AG10803 (cell line): ENCODE results near the gene SFXN3.

Experiments
- DNase-seq: peaks from one replicate; pipeline ENCODE4 v3.0.0; 2010; ENCODE audit warnings: low read depth
- H3K4me3 ChIP-seq: 2 replicates; pipeline ENCODE4 v1.5.1; 2011; ENCODE audit warnings: mild to moderate bottlenecking, low read length, control low read depth
- TF ChIP-seq, protein P1 (sequence below): conservative IDR thresholded peaks from 2 replicates; pipeline ENCODE4 v1.5.1; 2011; ENCODE audit warnings: mild to moderate bottlenecking, low read length, control low read depth, inconsistent platforms

SFXN3 gene, protein sequence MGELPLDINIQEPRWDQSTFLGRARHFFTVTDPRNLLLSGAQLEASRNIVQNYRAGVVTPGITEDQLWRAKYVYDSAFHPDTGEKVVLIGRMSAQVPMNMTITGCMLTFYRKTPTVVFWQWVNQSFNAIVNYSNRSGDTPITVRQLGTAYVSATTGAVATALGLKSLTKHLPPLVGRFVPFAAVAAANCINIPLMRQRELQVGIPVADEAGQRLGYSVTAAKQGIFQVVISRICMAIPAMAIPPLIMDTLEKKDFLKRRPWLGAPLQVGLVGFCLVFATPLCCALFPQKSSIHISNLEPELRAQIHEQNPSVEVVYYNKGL

DNA sequence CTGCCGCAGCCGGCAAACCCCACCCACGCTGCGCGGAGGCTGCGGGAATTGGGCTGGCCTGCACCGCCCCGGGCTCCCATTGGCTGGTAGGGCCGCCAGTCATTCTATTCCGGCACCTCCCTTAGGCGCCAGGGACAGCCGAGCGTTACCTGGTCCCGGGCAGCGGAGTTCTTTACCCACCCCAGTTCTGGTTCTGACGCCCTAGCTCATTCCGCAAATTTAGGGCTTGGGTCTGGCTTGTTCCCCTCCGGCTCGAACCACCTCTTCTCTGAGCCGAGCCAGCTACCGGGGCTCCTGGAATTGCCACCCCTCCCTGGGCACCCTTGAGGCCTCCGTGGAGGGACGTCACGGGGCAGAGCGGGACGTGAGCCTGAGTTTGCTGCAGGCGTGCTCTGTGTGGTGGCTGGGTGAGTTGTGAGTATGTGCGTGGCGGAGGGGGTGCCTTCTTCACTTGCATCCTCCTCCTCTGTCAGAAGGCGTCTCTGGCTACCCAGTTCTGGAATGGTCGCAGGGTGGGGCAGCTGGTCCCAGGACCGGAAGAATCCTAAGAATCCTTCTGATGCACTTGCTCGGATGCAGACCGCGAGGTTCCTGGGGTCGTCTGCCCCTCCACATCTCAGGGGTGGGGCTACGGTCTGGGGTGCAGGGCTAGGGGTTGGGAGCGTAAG is at the start of gene SFXN3, which contains the start of gene PDZD7:
Gene SFXN3, plus strand, starts transcription at position 107 of the 668 bp plus-strand sequence. CDS start 3,461 bp downstream, outside the sequence.
Gene PDZD7, minus strand, starts transcription at position 2 of the 668 bp plus-strand sequence. CDS start 910 bp downstream, outside the sequence.
- TF ChIP-seq, protein P1, sequence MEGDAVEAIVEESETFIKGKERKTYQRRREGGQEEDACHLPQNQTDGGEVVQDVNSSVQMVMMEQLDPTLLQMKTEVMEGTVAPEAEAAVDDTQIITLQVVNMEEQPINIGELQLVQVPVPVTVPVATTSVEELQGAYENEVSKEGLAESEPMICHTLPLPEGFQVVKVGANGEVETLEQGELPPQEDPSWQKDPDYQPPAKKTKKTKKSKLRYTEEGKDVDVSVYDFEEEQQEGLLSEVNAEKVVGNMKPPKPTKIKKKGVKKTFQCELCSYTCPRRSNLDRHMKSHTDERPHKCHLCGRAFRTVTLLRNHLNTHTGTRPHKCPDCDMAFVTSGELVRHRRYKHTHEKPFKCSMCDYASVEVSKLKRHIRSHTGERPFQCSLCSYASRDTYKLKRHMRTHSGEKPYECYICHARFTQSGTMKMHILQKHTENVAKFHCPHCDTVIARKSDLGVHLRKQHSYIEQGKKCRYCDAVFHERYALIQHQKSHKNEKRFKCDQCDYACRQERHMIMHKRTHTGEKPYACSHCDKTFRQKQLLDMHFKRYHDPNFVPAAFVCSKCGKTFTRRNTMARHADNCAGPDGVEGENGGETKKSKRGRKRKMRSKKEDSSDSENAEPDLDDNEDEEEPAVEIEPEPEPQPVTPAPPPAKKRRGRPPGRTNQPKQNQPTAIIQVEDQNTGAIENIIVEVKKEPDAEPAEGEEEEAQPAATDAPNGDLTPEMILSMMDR: no peak
- H3K4me3 ChIP-seq: peak within 1 kb of the TSS; percentile 98
- DNase-seq: peak; percentile 96

DNA sequence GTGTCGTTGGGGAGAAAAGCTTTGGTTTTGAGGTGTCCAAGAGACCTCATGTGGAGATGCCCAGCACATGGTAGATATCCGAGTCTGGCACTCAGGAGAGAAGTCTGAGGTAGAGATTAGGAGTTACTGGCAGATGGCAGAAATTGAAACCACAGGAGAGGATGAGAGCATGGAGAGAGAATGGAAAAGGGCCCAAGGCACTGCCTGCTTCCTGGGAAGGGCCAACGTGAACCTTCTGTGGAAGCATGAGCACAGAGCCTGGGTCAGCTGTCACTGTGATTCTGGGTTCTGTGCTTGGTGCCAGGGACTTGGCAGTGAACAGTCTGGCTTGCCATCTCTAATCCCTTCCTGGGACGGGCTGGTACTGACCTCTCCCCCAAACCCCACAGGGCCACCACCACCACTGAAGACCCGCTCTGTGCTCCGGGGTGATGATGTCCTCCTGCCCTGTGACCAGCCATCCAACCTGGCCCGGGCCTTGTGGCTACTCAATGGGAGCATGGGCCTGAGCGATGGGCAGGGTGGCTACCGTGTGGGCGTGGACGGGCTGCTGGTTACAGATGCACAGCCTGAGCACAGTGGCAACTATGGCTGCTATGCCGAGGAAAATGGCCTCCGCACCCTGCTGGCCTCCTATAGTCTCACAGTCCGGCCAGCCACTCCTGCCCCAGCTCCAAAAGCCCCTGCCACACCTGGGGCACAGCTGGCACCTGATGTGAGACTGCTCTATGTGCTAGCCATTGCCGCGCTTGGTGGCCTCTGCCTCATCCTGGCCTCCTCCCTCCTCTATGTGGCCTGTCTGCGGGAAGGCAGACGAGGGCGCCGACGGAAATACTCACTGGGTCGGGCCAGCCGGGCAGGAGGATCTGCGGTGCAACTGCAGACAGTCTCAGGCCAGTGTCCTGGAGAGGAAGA is 47.9 kb upstream of the SFXN3 start:
- TF ChIP-seq, protein P1: no peak
- no peak overlapping the region for H3K4me3 ChIP-seq
- no peak for DNase-seq

DNA sequence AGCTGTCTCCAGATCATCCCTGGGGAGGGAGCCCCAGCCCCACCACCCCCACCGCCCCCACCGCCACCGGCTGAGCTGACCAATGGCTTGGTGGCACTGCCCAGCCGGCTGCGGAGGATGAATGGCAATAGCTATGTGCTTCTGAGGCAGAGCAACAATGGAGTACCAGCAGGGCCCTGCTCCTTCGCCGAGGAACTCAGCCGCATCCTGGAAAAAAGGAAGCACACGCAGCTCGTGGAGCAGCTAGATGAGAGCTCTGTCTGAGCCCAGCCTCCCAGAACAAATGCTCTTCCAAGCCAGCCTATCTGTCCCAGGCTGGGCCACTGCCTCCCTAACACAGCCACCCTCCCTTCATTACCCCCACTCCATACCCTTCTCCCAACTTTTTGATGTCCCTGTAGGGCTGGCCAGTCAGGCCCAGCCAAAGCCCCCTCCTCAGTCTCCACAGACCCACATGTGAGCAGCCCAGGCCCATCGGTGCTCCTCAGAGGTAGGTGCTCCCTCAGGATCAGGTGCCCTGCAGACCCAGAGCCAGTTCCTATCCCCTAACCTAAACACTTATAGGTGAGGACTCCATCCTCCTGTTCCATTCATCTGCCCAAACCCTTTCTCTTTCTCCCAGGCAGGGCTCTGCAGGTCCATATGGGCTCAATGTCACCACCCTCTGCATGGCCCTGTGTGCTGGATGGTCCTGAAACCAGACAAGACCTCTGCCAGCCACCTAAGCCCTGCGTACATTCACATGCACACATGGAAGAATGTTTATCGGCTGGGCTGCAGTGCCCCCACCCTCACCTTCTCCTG is 47.0 kb upstream of the SFXN3 start:
- no peak overlapping the region for H3K4me3 ChIP-seq
- no peak for DNase-seq
- TF ChIP-seq, protein P1: no peak

DNA sequence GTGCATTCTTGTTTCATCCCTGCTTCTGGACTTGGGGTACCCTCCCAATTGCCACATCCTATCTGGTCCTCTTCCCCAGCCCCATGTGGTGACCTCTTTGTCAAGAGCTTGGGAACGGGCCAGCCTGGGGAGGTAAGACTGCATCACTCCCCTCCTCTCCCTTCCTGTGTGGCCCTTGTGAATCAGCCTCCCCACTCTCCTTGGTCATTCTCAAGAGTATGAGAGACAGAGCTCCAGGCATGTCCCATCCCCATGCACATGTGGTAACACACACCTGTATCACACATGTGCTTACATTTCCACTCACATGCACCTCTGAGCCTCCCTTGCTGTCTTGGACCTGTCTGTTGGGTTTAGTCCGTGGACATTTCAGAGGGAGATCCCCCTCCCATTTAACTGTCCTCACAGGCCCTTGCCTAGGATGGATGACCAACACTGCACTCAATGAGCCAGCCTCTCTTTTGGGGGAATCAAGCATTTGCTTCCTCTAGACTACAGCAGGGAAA is 46.3 kb upstream of the SFXN3 start:
- no peak for DNase-seq
- TF ChIP-seq, protein P1: no peak
- H3K4me3 ChIP-seq: no peak overlapping the region

DNA sequence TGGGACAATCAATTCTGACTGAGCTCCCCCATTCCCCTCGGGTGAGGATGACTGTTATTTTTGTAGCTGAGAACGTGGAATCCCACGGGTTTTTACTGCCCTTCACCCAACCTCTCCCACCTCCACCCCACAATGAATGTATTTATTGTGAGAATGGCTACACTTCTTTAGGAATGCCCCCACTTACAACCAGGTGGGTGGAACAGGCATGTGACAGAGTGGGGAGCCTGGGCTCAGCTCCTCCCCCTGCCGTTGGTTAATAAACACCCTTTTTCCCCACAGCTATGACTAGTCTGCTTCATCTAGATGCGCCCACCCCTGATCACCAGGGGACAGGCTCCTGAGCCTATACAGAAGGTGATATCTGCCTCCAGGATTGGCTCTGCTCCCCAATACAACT is 45.7 kb upstream of the SFXN3 start:
- no peak for DNase-seq
- TF ChIP-seq, protein P1: no peak

DNA sequence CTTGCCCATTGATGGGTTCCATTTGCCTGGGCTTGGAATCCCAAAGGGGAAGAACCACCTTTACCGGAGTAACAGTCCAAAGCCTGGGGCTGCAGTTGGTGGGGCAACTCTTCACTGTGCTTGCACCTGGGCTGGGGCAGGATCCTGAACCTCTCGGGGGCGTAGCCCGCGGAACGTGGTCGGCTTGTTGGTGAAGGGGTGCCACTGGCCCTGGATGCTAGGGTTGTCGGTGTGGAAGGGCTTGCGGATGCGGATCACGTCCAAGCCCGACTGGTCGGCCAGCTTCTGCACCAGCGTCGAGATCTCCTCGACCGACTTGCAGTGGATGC is 44.4 kb upstream of the SFXN3 start:
- TF ChIP-seq, protein P1: no peak
- peak overlapping the region; percentile 98 for H3K4me3 ChIP-seq
- no peak for DNase-seq

More for the DNA sequence above, 45.7 kb upstream of the SFXN3 start:
- no peak overlapping the region for H3K4me3 ChIP-seq
